GM23248 (cell line): ENCODE results near the gene ERC1. TPM values are rescaled to one million over a fixed set of nuclear protein-coding genes. Genes with fewer than 3 reads are reported as not detected.

Source experiments
- DNase-seq: peaks from one replicate; pipeline ENCODE4 v3.0.0-alpha.2; 2015
- H2AFZ ChIP-seq: fragments of 200-600 bp; sonication (generic); 2 replicates; pipeline ENCODE4 v1.6.1; 2016; ENCODE audit warnings: antibody characterized with exemption
- H3F3A ChIP-seq: fragments of 200-600 bp; sonication (generic); 2 replicates; pipeline ENCODE4 v1.6.1; 2016; ENCODE audit warnings: mild to moderate bottlenecking, antibody characterized with exemption, mixed run types; ENCODE audit not compliant: insufficient read depth
- H3K27ac ChIP-seq: fragments of 200-600 bp; sonication (generic); 2 replicates; pipeline ENCODE4 v1.5.1; 2016; ENCODE audit warnings: mild to moderate bottlenecking
- H3K27me3 ChIP-seq: fragments of 200-600 bp; sonication (generic); replicated peaks from 2 replicates; pipeline ENCODE4 v1.6.1; 2016; ENCODE audit warnings: mild to moderate bottlenecking; ENCODE audit not compliant: insufficient read depth
- H3K36me3 ChIP-seq: fragments of 200-600 bp; sonication (generic); 2 replicates; pipeline ENCODE4 v1.6.1; 2016; ENCODE audit warnings: low read depth, mild to moderate bottlenecking
- H3K4me1 ChIP-seq: fragments of 200-600 bp; sonication (generic); 2 replicates; pipeline ENCODE4 v1.6.1; 2016; ENCODE audit warnings: mild to moderate bottlenecking; ENCODE audit not compliant: insufficient read depth
- H3K4me2 ChIP-seq: fragments of 200-600 bp; sonication (generic); one replicate; pipeline ENCODE4 v1.6.1; 2016; ENCODE audit warnings: mild to moderate bottlenecking; ENCODE audit not compliant: unreplicated experiment
- H3K4me3 ChIP-seq: fragments of 200-600 bp; sonication (generic); 2 replicates; pipeline ENCODE4 v1.5.1; 2016; ENCODE audit warnings: mild to moderate bottlenecking
- H3K79me2 ChIP-seq: fragments of 200-600 bp; sonication (generic); 2 replicates; pipeline ENCODE4 v1.6.1; 2016; ENCODE audit warnings: mild to moderate bottlenecking; ENCODE audit not compliant: insufficient read depth
- H3K9ac ChIP-seq: fragments of 200-600 bp; sonication (generic); 2 replicates; pipeline ENCODE4 v1.6.1; 2016; ENCODE audit warnings: mild to moderate bottlenecking
- H3K9me2 ChIP-seq: fragments of 200-600 bp; sonication (generic); 2 replicates; pipeline ENCODE4 v1.6.1; 2016; ENCODE audit warnings: mixed run types, mild to moderate bottlenecking, moderate library complexity; ENCODE audit not compliant: insufficient read depth
- H3K9me3 ChIP-seq: fragments of 200-600 bp; sonication (generic); one replicate; pipeline ENCODE4 v1.6.1; 2017; ENCODE audit warnings: low read depth
- H4K20me1 ChIP-seq: fragments of 200-600 bp; sonication (generic); 2 replicates; pipeline ENCODE4 v1.6.0; 2016; ENCODE audit not compliant: insufficient read depth
- EZH2 ChIP-seq: fragments of 200-600 bp; sonication (generic); IDR thresholded peaks from 2 replicates; pipeline ENCODE4 v1.6.1; 2018; ENCODE audit warnings: antibody characterized with exemption, mild to moderate bottlenecking; ENCODE audit not compliant: insufficient read depth, poor library complexity, severe bottlenecking
- EZH2phosphoT487 ChIP-seq: fragments of 200-600 bp; sonication (generic); IDR thresholded peaks from 2 replicates; pipeline ENCODE4 v1.6.1; 2018; ENCODE audit warnings: antibody characterized with exemption, moderate library complexity, mild to moderate bottlenecking, low read depth; ENCODE audit not compliant: insufficient read depth
- WGBS, 2 experiments: methylation state at CpG; one replicate each; pipeline ENCODE4 v1.1.6; 2015 to 2017; ENCODE audit warnings: low lambda C conversion rate in 2 of 2, low coverage in 1 of 2; ENCODE audit errors: missing lambda C conversion rate in 2 of 2; 5-methylcytosine and 5-hydroxymethylcytosine counted together
- in situ Hi-C: fragments of 300-500 bp; cut with MboI; formaldehyde crosslinking; loops from 2 replicates; pipeline ENCODE4 v1.15.0; 2020
- polyA plus RNA-seq: library from polyadenylated mRNA; unstranded; fragments of >200 nt; fragmentation: Nextera tagmentation; extraction: Ambion mirVana; gene quantifications from 2 replicates; pipeline ENCODE4 v1.2.1, GENCODE V29; 2016
- total RNA-seq: library from RNA; depleted of rRNA; stranded (reverse); fragments of >200 nt; shearing (Covaris generic); gene quantifications from 2 replicates; pipeline ENCODE4 v1.2.3, GENCODE V29; 2014

The ERC1 gene
- total and polyA plus RNA-seq, 2 experiments from 2014 or later, result 21.5 to 23.3 TPM

- no peak for TF ChIP-seq EZH2
- no peak for TF ChIP-seq EZH2phosphoT487
- Histone ChIP-seq H3K4me3 (no peak overlapping the region), H3K9me2 (no peaks in the 10 kb centered on the region), H3K79me2 (peaks cover 17% of the 10 kb centered on the region), H3K27me3 (no peaks in the 10 kb centered on the region), H3K9me3 (no peaks in the 10 kb centered on the region), H3K27ac (no peak overlapping the region), H4K20me1 (no peaks in the 10 kb centered on the region), H2AFZ (no peak overlapping the region), H3F3A (peaks cover 5% of the 10 kb centered on the region; the same call in 1 of the 2 replicates), H3K9ac (no peak overlapping the region), H3K4me1 (peaks cover 46% of the 10 kb centered on the region), H3K36me3 (no peaks in the 10 kb centered on the region), H3K4me2 (no peak overlapping the region)
- no peak for DNase-seq
- in situ Hi-C loops, result no loop called here
- WGBS, 2 experiments, result 98 to 99% methylated on average over 11 of the region's 11 CpGs
Measured at GRCh38 chr12:1467710-1468109, 476.7 kb downstream of the ERC1 start.

- TF ChIP-seq EZH2phosphoT487, result no peak
- TF ChIP-seq EZH2, result no peak
- WGBS, 2 experiments, result 59 to 65% methylated on average over 6 of the region's 6 CpGs
- no peaks in the 10 kb centered on the region for H4K20me1 ChIP-seq
- no peaks in the 10 kb centered on the region for H3K36me3 ChIP-seq
- H3F3A ChIP-seq, result peaks cover 18% of the 10 kb centered on the region
- H3K27ac ChIP-seq, result no peak overlapping the region
- in situ Hi-C loops, result no loop called here
- no peak overlapping the region for H3K4me3 ChIP-seq
- H3K4me1 ChIP-seq, result peaks cover 45% of the 10 kb centered on the region
- H3K27me3 ChIP-seq, result no peaks in the 10 kb centered on the region
- DNase-seq, result no peak
- H3K9me2 ChIP-seq, result no peaks in the 10 kb centered on the region
- H3K9me3 ChIP-seq, result no peaks in the 10 kb centered on the region
- H3K9ac ChIP-seq, result no peak overlapping the region
- H2AFZ ChIP-seq, result no peak overlapping the region
- peaks cover 19% of the 10 kb centered on the region for H3K79me2 ChIP-seq
- peak overlapping the region; percentile 7 for H3K4me2 ChIP-seq
Measured at GRCh38 chr12:1469070-1469469, 478.0 kb downstream of the ERC1 start.

GRCh38 chr12:1470051-1470450, 479.0 kb downstream of the ERC1 start:
- H3K27me3 ChIP-seq, result no peaks in the 10 kb centered on the region
- peaks cover 43% of the 10 kb centered on the region for H3K4me1 ChIP-seq
- no peaks in the 10 kb centered on the region for H3K36me3 ChIP-seq
- H3K4me2 ChIP-seq, result no peak overlapping the region
- no peak overlapping the region for H2AFZ ChIP-seq
- no peak for DNase-seq
- peaks cover 19% of the 10 kb centered on the region for H3K79me2 ChIP-seq
- no peaks in the 10 kb centered on the region for H3K9me2 ChIP-seq
- no peaks in the 10 kb centered on the region for H4K20me1 ChIP-seq
- in situ Hi-C loops, result no loop called here
- H3F3A ChIP-seq, result peaks cover 27% of the 10 kb centered on the region
- no peak overlapping the region for H3K27ac ChIP-seq
- H3K4me3 ChIP-seq, result no peak overlapping the region
- H3K9me3 ChIP-seq, result no peaks in the 10 kb centered on the region
- 87 to 95% methylated on average over 5 of the region's 5 CpGs for WGBS, 2 experiments
- TF ChIP-seq EZH2 (no peak), EZH2phosphoT487 (no peak)
- H3K9ac ChIP-seq, result no peak overlapping the region

- H3K27ac ChIP-seq, result no peak overlapping the region
- no peak overlapping the region for H2AFZ ChIP-seq
- no peak overlapping the region for H3K4me3 ChIP-seq
- H3K27me3 ChIP-seq, result no peaks in the 10 kb centered on the region
- peaks cover 38% of the 10 kb centered on the region for H3F3A ChIP-seq
- TF ChIP-seq EZH2 (no peak), EZH2phosphoT487 (no peak)
- H3K9me2 ChIP-seq, result no peaks in the 10 kb centered on the region
- peaks cover 49% of the 10 kb centered on the region for H3K4me1 ChIP-seq
- H4K20me1 ChIP-seq, result no peaks in the 10 kb centered on the region
- in situ Hi-C loops, result no loop called here
- H3K36me3 ChIP-seq, result no peaks in the 10 kb centered on the region
- 97 to 98% methylated on average over 6 of the region's 6 CpGs for WGBS, 2 experiments
- no peak overlapping the region for H3K9ac ChIP-seq
- no peak overlapping the region for H3K4me2 ChIP-seq
- no peaks in the 10 kb centered on the region for H3K9me3 ChIP-seq
- no peak for DNase-seq
- H3K79me2 ChIP-seq, result peaks cover 19% of the 10 kb centered on the region
Measured at GRCh38 chr12:1471224-1471623, 480.2 kb downstream of the ERC1 start.

GRCh38 chr12:1473418-1473817, 482.4 kb downstream of the ERC1 start:
- H3K9me2 ChIP-seq, result no peaks in the 10 kb centered on the region
- H3F3A ChIP-seq, result peaks cover 43% of the 10 kb centered on the region
- no peaks in the 10 kb centered on the region for H4K20me1 ChIP-seq
- H3K79me2 ChIP-seq, result peaks cover 25% of the 10 kb centered on the region
- no peaks in the 10 kb centered on the region for H3K9me3 ChIP-seq
- peaks cover 56% of the 10 kb centered on the region for H3K4me1 ChIP-seq
- H3K27ac ChIP-seq, result peak overlapping the region; percentile 91
- no peak overlapping the region for H3K4me3 ChIP-seq
- WGBS, 2 experiments, result 91 to 94% methylated on average over 7 of the region's 7 CpGs
- H3K36me3 ChIP-seq, result no peaks in the 10 kb centered on the region
- peak overlapping the region; percentile 45 for H3K9ac ChIP-seq
- no peak for TF ChIP-seq EZH2phosphoT487
- peak; percentile 13 for DNase-seq
- in situ Hi-C loops, result no loop called here
- H3K27me3 ChIP-seq, result no peaks in the 10 kb centered on the region
- peak overlapping the region; percentile 69 for H3K4me2 ChIP-seq
- H2AFZ ChIP-seq, result no peak overlapping the region
